ENCODE data around the gene HDAC10.

Gene HDAC10

GRCh38 chr22:50287731-50288130 is 36.7 kb upstream of the HDAC10 start:
- peaks cover 0 to 15% of the 10 kb centered on the region in 2 donors for H3K4me1 ChIP-seq (ENCODE audit: control insufficient read depth in 2 of 2, insufficient read depth in 1 of 2, low read depth in 1 of 2, low read length in 2 of 2)
- no peak overlapping the region for H3K4me3 ChIP-seq (ENCODE audit: low read length in 2 of 2)
- no peak overlapping the region for H3K27ac ChIP-seq (replicated peaks; ENCODE audit: low read length)
- no peak overlapping the region for H4K91ac ChIP-seq (ENCODE audit: low read depth, low read length, poor library complexity)
- no peak overlapping the region for H4K8ac ChIP-seq (ENCODE audit: low read depth, low read length)
- H3K18ac ChIP-seq (ENCODE audit: low read length), result no peak overlapping the region
- H3K79me1 ChIP-seq (ENCODE audit: low read depth, low read length), result peaks cover 56% of the 10 kb centered on the region
- H2AFZ ChIP-seq (ENCODE audit: low read length), result no peak overlapping the region
- H2BK15ac ChIP-seq (ENCODE audit: low read length), result no peak overlapping the region
- H2BK120ac ChIP-seq (ENCODE audit: low read depth, low read length), result no peak overlapping the region
- peak overlapping the region; percentile 20 for H3K23ac ChIP-seq (ENCODE audit: low read depth, low read length, poor library complexity)
- no peak overlapping the region for H2BK12ac ChIP-seq (ENCODE audit: low read length)
- no peaks in the 10 kb centered on the region for H3K27me3 ChIP-seq (ENCODE audit: control insufficient read depth in 3 of 3, insufficient read depth in 3 of 3, low read depth in 1 of 3, low read length in 3 of 3)
- peaks cover 55 to 92% of the 10 kb centered on the region in 2 donors for H3K36me3 ChIP-seq (replicated peaks in 1 of 2; ENCODE audit: control insufficient read depth in 2 of 2, insufficient read depth in 2 of 2, low read length in 2 of 2)
- peak overlapping the region; percentile 66 for H2BK5ac ChIP-seq (ENCODE audit: low read length)
- H3K9ac ChIP-seq (ENCODE audit: low read depth, low read length, poor library complexity), result no peak overlapping the region
- no CpG with 5 or more reads among the region's 31 CpGs for WGBS, 2 donors (ENCODE audit: extremely low coverage in 2 of 2, insufficient read length in 2 of 2, insufficient replicate concordance in 1 of 2)
- no peak overlapping the region for H3K4me2 ChIP-seq (ENCODE audit: insufficient read depth, low read length, poor library complexity, severe bottlenecking)
- DNase-seq (ENCODE audit: low spot score), result no peak
- H2AK5ac ChIP-seq (ENCODE audit: low read depth, low read length), result peak overlapping the region; percentile 37
- H3K9me3 ChIP-seq (replicated peaks in 1 of 2; ENCODE audit: control insufficient read depth in 2 of 2, insufficient read depth in 1 of 2, low read depth in 1 of 2, low read length in 2 of 2), result no peaks in the 10 kb centered on the region
- no peak overlapping the region for H3K4ac ChIP-seq (ENCODE audit: low read length)
- no peak overlapping the region for H3K14ac ChIP-seq (ENCODE audit: low read length)

GRCh38 chr22:50286701-50287318 is 35.7 kb upstream of the HDAC10 start:
- peak overlapping the region in 1 of 2 donors; percentile 20 for H3K4me3 ChIP-seq (ENCODE audit: low read length in 2 of 2)
- H3K36me3 ChIP-seq (replicated peaks in 1 of 2; ENCODE audit: control insufficient read depth in 2 of 2, insufficient read depth in 2 of 2, low read length in 2 of 2), result peaks cover 58 to 93% of the 10 kb centered on the region in 2 donors
- H4K8ac ChIP-seq (ENCODE audit: low read depth, low read length), result peak overlapping the region; percentile 43
- H3K27ac ChIP-seq (replicated peaks; ENCODE audit: low read length), result no peak overlapping the region
- no peaks in the 10 kb centered on the region for H3K9me3 ChIP-seq (replicated peaks in 1 of 2; ENCODE audit: control insufficient read depth in 2 of 2, insufficient read depth in 1 of 2, low read depth in 1 of 2, low read length in 2 of 2)
- no peak overlapping the region for H2AK5ac ChIP-seq (ENCODE audit: low read depth, low read length)
- H3K4me1 ChIP-seq (ENCODE audit: control insufficient read depth in 2 of 2, insufficient read depth in 1 of 2, low read depth in 1 of 2, low read length in 2 of 2), result peaks cover 0 to 10% of the 10 kb centered on the region in 2 donors
- no peak overlapping the region for H2AFZ ChIP-seq (ENCODE audit: low read length)
- peaks cover 51% of the 10 kb centered on the region for H3K79me1 ChIP-seq (ENCODE audit: low read depth, low read length)
- H2BK12ac ChIP-seq (ENCODE audit: low read length), result no peak overlapping the region
- H3K4ac ChIP-seq (ENCODE audit: low read length), result no peak overlapping the region
- no peak overlapping the region for H4K91ac ChIP-seq (ENCODE audit: low read depth, low read length, poor library complexity)
- H3K9ac ChIP-seq (ENCODE audit: low read depth, low read length, poor library complexity), result no peak overlapping the region
- DNase-seq (ENCODE audit: low spot score), result no peak
- peak overlapping the region; percentile 80 for H3K23ac ChIP-seq (ENCODE audit: low read depth, low read length, poor library complexity)
- H3K27me3 ChIP-seq (ENCODE audit: control insufficient read depth in 3 of 3, insufficient read depth in 3 of 3, low read depth in 1 of 3, low read length in 3 of 3), result no peaks in the 10 kb centered on the region
- H3K14ac ChIP-seq (ENCODE audit: low read length), result peak overlapping the region; percentile 21
- no CpG with 5 or more reads among the region's 40 CpGs for WGBS, 2 donors (ENCODE audit: extremely low coverage in 2 of 2, insufficient read length in 2 of 2, insufficient replicate concordance in 1 of 2)
- no peak overlapping the region for H2BK5ac ChIP-seq (ENCODE audit: low read length)
- no peak overlapping the region for H2BK15ac ChIP-seq (ENCODE audit: low read length)
- no peak overlapping the region for H3K4me2 ChIP-seq (ENCODE audit: insufficient read depth, low read length, poor library complexity, severe bottlenecking)
- H3K18ac ChIP-seq (ENCODE audit: low read length), result no peak overlapping the region
- no peak overlapping the region for H2BK120ac ChIP-seq (ENCODE audit: low read depth, low read length)

DNA sequence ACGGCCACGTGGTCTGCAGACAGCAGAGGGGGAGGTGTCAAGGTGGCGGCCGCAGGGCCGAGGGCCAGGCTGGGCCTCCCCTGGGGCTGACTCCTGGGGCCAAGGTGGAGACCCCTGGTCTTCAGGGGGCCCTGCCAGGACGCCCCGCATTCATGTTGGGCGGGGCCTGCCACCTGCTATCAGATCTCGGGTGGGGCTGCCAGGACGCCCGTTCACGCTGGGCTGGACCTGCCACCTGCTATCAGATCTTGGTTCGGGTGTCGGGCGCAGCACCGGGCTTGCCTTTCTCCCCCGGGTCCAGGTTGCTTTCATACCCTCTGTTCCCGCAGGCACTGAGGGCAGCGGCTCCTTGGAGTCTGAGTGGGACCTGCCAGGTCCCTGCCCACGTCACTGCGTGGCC is 35.2 kb upstream of the HDAC10 start:
- DNase-seq (ENCODE audit: low spot score), result no peak
- no peak overlapping the region for H4K91ac ChIP-seq (ENCODE audit: low read depth, low read length, poor library complexity)
- WGBS, 2 donors (ENCODE audit: extremely low coverage in 2 of 2, insufficient read length in 2 of 2, insufficient replicate concordance in 1 of 2), result no CpG with 5 or more reads among the region's 21 CpGs
- H2AFZ ChIP-seq (ENCODE audit: low read length), result no peak overlapping the region
- no peaks in the 10 kb centered on the region for H3K27me3 ChIP-seq (ENCODE audit: control insufficient read depth in 3 of 3, insufficient read depth in 3 of 3, low read depth in 1 of 3, low read length in 3 of 3)
- H3K4ac ChIP-seq (ENCODE audit: low read length), result no peak overlapping the region
- no peak overlapping the region for H2AK5ac ChIP-seq (ENCODE audit: low read depth, low read length)
- H3K4me1 ChIP-seq (ENCODE audit: control insufficient read depth in 2 of 2, insufficient read depth in 1 of 2, low read depth in 1 of 2, low read length in 2 of 2), result peaks cover 0 to 7% of the 10 kb centered on the region in 2 donors
- no peak overlapping the region for H2BK5ac ChIP-seq (ENCODE audit: low read length)
- H3K27ac ChIP-seq (replicated peaks; ENCODE audit: low read length), result no peak overlapping the region
- H3K9ac ChIP-seq (ENCODE audit: low read depth, low read length, poor library complexity), result no peak overlapping the region
- no peaks in the 10 kb centered on the region for H3K9me3 ChIP-seq (replicated peaks in 1 of 2; ENCODE audit: control insufficient read depth in 2 of 2, insufficient read depth in 1 of 2, low read depth in 1 of 2, low read length in 2 of 2)
- H4K8ac ChIP-seq (ENCODE audit: low read depth, low read length), result no peak overlapping the region
- no peak overlapping the region for H2BK15ac ChIP-seq (ENCODE audit: low read length)
- H3K18ac ChIP-seq (ENCODE audit: low read length), result no peak overlapping the region
- H3K23ac ChIP-seq (ENCODE audit: low read depth, low read length, poor library complexity), result peak overlapping the region; percentile 80
- no peak overlapping the region for H2BK12ac ChIP-seq (ENCODE audit: low read length)
- H2BK120ac ChIP-seq (ENCODE audit: low read depth, low read length), result no peak overlapping the region
- peak overlapping the region in 1 of 2 donors; percentile 20 for H3K4me3 ChIP-seq (ENCODE audit: low read length in 2 of 2)
- peaks cover 62 to 93% of the 10 kb centered on the region in 2 donors for H3K36me3 ChIP-seq (replicated peaks in 1 of 2; ENCODE audit: control insufficient read depth in 2 of 2, insufficient read depth in 2 of 2, low read length in 2 of 2)
- peaks cover 45% of the 10 kb centered on the region for H3K79me1 ChIP-seq (ENCODE audit: low read depth, low read length)
- H3K14ac ChIP-seq (ENCODE audit: low read length), result peak overlapping the region; percentile 21
- H3K4me2 ChIP-seq (ENCODE audit: insufficient read depth, low read length, poor library complexity, severe bottlenecking), result no peak overlapping the region

GRCh38 chr22:50285568-50286229 is 34.6 kb upstream of the HDAC10 start:
- peaks cover 40% of the 10 kb centered on the region for H3K79me1 ChIP-seq (ENCODE audit: low read depth, low read length)
- no peak overlapping the region for H2AFZ ChIP-seq (ENCODE audit: low read length)
- no peak overlapping the region for H2BK15ac ChIP-seq (ENCODE audit: low read length)
- no peak overlapping the region for H3K4me2 ChIP-seq (ENCODE audit: insufficient read depth, low read length, poor library complexity, severe bottlenecking)
- H3K18ac ChIP-seq (ENCODE audit: low read length), result no peak overlapping the region
- no peak overlapping the region for H3K27ac ChIP-seq (replicated peaks; ENCODE audit: low read length)
- H3K36me3 ChIP-seq (replicated peaks in 1 of 2; ENCODE audit: control insufficient read depth in 2 of 2, insufficient read depth in 2 of 2, low read length in 2 of 2), result peaks cover 67 to 93% of the 10 kb centered on the region in 2 donors
- H3K14ac ChIP-seq (ENCODE audit: low read length), result no peak overlapping the region
- peak overlapping the region; percentile 44 for H3K9ac ChIP-seq (ENCODE audit: low read depth, low read length, poor library complexity)
- no peak overlapping the region for H2BK12ac ChIP-seq (ENCODE audit: low read length)
- H2AK5ac ChIP-seq (ENCODE audit: low read depth, low read length), result no peak overlapping the region
- H3K23ac ChIP-seq (ENCODE audit: low read depth, low read length, poor library complexity), result peak overlapping the region; percentile 80
- H3K27me3 ChIP-seq (ENCODE audit: control insufficient read depth in 3 of 3, insufficient read depth in 3 of 3, low read depth in 1 of 3, low read length in 3 of 3), result no peaks in the 10 kb centered on the region
- H2BK5ac ChIP-seq (ENCODE audit: low read length), result no peak overlapping the region
- DNase-seq (ENCODE audit: low spot score), result no peak
- no CpG with 5 or more reads among the region's 34 CpGs for WGBS, 2 donors (ENCODE audit: extremely low coverage in 2 of 2, insufficient read length in 2 of 2, insufficient replicate concordance in 1 of 2)
- H3K4me1 ChIP-seq (ENCODE audit: control insufficient read depth in 2 of 2, insufficient read depth in 1 of 2, low read depth in 1 of 2, low read length in 2 of 2), result peaks cover 0 to 1% of the 10 kb centered on the region in 2 donors
- H3K4me3 ChIP-seq (ENCODE audit: low read length in 2 of 2), result no peak overlapping the region
- no peak overlapping the region for H4K91ac ChIP-seq (ENCODE audit: low read depth, low read length, poor library complexity)
- H3K4ac ChIP-seq (ENCODE audit: low read length), result no peak overlapping the region
- H2BK120ac ChIP-seq (ENCODE audit: low read depth, low read length), result no peak overlapping the region
- H3K9me3 ChIP-seq (replicated peaks in 1 of 2; ENCODE audit: control insufficient read depth in 2 of 2, insufficient read depth in 1 of 2, low read depth in 1 of 2, low read length in 2 of 2), result no peaks in the 10 kb centered on the region
- peak overlapping the region; percentile 65 for H4K8ac ChIP-seq (ENCODE audit: low read depth, low read length)

Data from neuronal stem cell (in vitro differentiated cells).